Camera-type eye (tissue), 1 donor: ENCODE measurements around the gene IRF2BPL. TPM values are rescaled to one million over a fixed set of nuclear protein-coding genes. Genes with fewer than 3 reads are reported as not detected.

Experiments used
- total RNA-seq: library from RNA; depleted of rRNA; stranded (reverse); fragments of >200 nt; gene quantifications from one replicate; pipeline ENCODE4 v1.2.3, GENCODE V29; 2014

Gene IRF2BPL
- 65.9 TPM for total RNA-seq

DNA sequence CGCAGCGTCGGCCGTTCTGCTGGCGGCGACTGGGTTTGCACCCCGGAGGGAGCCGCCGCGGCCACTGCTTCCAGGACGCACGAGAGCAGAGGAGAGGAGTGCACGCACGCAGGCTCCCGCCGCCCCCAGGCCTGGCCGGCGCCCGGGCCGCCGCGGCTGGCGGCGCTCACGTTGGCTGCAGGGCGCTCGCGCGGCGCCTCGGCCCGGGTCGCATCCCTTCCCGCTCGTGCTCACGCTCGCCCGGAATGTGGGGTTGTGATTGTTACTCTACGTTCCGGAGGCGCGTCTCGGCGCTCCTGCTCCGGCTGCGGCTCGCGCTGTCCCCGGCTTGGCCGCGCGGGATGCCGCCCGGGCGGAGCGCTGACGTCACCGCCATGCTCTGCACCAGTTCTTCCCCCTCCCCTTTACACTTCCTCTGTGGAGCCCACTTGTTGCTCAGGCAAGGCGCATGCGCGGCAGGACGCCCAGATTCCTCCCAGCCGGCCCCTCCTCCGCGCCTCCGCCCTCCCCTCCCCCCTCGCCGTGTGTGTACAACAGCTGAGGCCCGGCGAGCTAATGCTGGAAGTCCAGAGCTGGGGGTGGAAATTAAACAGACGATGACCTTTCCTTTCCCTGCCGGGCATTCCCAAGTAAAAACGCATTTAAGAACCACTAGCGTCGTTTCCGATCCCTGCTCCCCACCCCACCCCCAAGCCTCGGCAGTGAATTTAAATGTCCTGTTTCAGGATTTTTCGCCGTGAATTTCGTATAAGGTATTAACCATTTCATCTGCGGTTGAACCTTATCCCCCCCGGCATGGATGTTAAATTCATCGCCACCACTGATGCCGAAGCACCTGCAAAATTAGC lies at the start of gene IRF2BPL:
Gene IRF2BPL (minus strand): TSS at position 325 of the 848 bp plus-strand sequence. CDS start 916 bp downstream, outside the sequence.

Other genes with a start within 250 kb of the IRF2BPL start
- 35.4 TPM for gene ANGEL1, start 215.8 kb downstream of the IRF2BPL start, total RNA-seq
- not detected for gene LRRC74A, start 202.3 kb downstream of the IRF2BPL start, total RNA-seq
- gene CIPC, start 69.5 kb upstream of the IRF2BPL start, total RNA-seq: 39.5 TPM
- gene ZDHHC22, start 113.1 kb upstream of the IRF2BPL start, total RNA-seq: 5.6 TPM
- 1.6 TPM for gene TMEM63C, start 153.1 kb upstream of the IRF2BPL start, total RNA-seq
- 1.4 TPM for gene NGB, start 242.5 kb upstream of the IRF2BPL start, total RNA-seq